HG02678 (cell line): ENCODE results near the gene HS1BP3.

ENCODE experiments used
- ATAC-seq: cut with Tn5 transposase; IDR thresholded peaks from one replicate; pipeline ENCODE4 v1.9.1; 2021; ENCODE audit warnings: mild to moderate bottlenecking, moderate library complexity; ENCODE audit not compliant: unreplicated experiment

HS1BP3 gene

DNA sequence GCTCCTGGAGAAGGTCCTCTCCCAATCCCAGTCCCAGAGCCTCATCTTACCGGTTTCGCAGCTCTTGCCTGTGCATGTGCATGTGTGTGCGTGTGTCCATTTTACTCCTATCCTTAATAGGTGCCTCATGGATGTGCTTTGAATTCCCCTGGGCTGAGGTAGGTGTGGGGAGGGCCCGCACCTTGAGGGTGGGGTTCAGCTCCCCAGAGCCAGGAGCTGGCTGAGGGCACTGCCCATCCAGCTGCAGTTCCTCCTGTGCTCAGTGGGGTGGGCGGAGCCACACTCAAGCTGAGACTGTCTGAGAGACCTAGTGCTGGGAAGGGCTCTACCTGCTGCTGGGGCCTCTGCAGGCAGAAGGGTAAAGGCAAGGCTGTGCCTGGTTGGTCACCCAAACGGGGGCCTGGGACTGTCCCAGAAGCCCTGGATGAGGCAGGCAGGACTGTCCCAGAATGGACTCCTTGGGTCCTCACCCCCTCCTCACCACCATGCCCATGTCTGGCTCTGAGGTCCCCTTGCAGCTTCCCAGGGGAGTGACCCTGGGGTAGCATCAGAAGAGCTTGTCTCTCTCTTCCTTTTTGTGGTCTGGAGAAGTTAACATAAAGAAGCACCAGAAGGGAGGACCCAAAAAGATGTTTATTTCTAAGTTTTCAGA is 24.9 kb upstream of the HS1BP3 start:
- peak; percentile 72 for ATAC-seq

DNA sequence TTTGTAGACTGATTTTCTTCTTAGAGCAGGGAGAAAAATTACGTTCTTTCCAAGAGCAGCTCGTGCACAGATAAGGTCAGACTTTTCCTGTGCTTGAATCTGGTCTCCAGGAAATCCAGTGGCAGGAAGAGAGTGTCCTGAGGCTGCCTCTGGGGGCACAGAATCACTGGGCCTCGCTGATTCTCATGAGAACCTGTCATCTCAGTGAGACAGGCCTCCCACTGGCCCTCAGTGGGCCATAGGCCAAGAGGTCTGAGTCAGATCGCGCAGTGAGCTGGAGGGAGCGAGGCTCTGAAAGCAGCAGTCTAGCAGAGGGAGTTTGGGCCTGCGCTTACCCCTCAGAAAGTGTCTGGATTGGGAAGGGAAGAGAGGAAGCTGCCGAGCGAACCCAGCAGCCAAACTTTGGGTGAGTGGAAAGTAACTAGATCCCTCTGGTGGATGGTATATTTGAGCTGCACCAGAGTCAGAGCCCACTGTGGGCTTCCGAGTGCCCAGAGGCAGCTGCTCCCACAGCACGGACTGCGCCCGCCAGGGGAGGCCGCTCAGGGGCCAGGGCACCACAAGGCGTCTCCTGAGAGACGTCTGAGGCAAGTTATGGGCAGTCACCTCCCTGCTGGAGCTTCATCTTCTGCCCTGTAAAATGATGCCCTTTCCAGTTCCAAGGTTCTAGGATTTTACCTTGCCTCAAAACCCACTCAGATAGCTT is 24.2 kb upstream of the HS1BP3 start:
- ATAC-seq, result no peak

DNA sequence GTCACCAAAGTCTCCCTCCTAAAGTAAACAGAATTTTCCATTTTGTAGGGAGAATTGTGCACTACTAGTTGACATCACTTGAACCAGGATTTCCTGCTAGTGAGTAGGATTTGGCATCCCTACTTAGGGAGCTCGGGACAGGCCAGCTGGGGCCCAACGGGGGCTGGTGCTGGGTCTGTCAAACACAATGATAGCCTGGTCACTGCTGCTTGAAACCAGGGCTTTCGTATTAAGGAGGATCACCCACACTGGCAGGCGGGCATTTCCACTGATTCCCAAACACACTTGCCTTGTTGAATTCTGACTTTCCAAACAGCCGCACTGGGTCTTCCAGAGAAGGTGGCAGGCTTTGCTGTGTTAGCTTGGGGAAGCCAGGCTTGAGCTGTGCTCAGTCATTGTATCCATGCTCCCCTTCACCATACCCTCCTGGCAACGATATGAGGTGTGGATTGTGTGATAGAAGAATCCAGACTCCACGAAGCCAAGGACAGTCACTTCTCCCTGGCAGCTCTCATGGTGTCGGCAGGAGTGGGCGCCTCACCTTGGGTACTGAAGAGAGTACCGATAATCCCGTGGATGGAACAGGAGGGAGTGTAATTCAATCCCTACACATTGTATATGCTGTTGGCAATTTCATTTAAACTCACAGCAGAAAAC is 23.5 kb upstream of the HS1BP3 start:
- no peak for ATAC-seq

DNA sequence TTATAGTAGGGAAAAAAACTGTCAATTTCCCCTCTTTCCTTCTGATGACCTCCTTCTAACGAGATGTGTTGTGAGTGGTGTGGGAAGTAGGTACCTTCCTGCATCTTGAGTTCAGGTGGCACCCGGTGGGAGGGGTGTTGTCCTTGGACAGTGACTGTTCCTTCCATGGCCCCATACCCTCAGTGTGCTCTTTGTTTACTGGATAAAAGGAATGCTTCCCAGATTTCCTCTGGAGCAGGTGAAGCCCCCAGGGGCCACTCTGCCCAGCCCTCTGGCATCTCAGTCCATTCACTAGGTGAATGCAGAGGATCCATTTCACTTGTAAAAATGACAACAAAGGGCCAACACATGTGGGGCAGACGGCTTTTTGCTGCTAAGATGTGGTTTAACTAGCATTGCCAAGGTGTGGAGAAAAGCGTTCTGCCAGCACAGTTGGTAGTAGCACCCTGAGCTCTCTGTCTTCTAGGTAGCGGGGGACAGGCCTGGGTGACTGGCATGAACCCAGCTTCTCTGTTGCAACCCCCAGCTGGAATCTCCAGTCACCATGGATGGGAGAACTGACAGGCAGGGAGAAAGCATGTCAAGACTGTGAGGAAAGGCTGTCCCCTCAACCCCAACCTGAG is 22.9 kb upstream of the HS1BP3 start:
- ATAC-seq, result no peak

DNA sequence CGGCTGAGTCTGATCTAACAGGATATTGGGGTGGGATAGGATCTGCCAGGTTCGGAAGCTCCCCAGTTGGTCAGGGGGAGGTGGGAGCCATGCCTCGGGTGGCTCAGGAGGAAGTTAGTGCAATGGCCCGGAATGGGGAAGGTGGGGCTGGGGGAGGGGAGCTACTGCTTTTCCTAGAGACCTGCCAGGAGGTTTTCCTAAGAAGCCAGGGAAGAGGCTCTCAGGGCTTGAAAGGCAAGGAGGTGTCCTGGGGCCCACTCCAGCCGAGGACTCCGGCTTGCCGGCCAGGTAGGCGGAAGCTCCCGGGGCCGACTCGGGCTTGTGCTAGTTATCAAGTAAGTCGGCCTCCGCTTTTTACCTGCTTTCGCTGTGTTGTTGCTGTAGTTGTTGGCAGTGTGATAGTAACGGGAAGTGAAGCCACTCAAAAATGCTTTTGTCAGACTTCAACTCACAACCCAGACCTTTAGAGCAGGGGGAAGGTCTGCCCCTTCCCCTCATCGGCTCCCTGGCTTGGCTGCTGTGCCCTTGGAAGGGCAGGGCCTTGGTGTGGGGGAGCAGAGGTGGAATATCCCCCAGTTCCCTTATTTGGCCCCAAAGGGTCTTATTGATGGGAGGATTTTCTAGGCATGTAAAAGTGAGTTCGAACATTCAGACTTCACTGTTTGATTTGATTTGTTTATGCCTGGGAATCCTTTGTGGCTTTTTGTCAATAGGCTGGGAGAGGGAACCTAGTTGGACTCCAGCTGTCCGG is 21.5 kb upstream of the HS1BP3 start:
- ATAC-seq, result no peak

DNA sequence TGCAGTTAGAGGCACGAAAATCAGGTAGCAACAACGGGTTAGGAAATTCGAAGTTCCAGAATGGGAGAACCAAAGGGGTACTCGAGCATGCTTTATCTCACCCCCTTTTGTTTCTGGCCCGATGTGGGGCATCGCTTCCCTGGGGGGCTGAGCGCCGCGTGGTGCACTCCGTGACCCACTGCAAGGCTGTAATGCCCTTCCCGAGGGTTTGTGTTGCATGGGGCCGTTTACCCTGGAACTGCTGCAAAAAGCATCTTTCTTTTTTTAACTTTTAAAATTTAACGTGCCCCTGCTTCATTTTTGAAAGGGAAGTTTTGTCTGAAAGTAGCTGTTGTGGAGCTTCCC is 20.8 kb upstream of the HS1BP3 start:
- no peak for ATAC-seq

DNA sequence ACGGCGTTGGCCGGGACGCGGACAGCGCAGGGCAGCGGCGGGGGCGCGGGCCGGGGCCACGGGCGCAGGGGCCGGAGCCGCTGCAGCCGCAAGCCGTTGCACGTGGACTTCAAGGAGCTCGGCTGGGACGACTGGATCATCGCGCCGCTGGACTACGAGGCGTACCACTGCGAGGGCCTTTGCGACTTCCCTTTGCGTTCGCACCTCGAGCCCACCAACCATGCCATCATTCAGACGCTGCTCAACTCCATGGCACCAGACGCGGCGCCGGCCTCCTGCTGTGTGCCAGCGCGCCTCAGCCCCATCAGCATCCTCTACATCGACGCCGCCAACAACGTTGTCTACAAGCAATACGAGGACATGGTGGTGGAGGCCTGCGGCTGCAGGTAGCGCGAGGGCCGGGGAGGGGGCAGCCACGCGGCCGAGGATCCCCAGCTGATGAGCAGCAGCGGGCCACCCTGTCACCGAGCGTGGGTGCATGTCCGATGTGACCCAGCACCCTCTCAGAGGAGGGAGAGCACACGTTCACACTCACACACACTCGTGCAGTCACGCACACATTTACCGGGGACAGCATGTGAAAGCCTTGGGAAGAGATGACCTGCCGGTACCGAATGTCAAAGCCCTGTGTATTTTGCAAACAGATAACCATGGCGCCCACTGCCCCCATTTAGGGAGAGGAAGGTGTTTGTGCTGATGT is 20.3 kb upstream of the HS1BP3 start:
- ATAC-seq, result no peak

DNA sequence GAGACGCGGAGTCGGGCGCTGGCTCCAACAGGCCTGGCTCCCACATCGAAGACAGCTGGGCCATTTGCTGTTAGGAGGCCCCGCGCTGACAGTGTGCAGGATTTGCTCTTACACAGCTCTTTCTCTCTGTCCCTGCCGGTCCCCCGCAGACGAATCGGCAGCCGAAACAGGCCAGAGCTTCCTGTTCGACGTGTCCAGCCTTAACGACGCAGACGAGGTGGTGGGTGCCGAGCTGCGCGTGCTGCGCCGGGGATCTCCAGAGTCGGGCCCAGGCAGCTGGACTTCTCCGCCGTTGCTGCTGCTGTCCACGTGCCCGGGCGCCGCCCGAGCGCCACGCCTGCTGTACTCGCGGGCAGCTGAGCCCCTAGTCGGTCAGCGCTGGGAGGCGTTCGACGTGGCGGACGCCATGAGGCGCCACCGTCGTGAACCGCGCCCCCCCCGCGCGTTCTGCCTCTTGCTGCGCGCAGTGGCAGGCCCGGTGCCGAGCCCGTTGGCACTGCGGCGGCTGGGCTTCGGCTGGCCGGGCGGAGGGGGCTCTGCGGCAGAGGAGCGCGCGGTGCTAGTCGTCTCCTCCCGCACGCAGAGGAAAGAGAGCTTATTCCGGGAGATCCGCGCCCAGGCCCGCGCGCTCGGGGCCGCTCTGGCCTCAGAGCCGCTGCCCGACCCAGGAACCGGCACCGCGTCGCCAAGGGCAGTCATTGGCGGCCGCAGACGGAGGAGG is 19.6 kb upstream of the HS1BP3 start:
- no peak for ATAC-seq

DNA sequence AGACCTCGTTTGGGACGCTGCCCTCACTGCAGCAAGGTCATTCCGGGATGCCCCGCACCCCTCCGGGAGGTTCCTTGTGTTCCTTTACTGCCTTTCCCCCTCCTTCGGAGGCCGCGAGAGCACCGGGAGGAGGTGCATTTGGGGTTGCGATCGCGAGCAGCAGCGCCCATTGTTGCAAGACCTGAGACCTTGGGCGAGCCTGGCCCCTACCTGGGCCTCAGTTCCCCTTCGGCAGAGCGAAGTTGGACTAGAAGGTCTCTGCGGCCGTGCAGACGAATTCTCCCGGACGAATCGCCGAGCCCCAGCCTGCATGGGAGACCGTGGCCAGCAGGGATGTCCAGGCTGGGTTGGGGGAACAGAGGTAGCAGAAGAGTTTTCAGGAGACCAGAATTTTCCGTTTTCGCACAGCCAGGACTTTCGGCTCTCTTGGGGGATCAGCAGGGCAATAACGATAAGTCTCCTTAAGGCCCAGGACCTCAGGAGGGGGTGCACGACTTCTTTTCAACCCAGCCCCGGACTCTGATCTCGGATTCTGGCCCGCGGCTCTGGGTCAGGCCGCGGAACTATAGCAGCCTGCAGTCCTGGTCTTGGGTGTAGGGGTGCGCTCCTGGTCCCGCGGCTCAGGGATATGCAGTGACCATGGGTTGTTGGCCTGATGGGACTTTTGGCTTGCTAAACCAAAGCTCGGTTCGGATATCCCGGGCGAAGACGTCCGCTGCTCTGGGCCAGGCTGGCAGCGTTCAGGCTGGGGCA is 18.8 kb upstream of the HS1BP3 start:
- ATAC-seq, result no peak

DNA sequence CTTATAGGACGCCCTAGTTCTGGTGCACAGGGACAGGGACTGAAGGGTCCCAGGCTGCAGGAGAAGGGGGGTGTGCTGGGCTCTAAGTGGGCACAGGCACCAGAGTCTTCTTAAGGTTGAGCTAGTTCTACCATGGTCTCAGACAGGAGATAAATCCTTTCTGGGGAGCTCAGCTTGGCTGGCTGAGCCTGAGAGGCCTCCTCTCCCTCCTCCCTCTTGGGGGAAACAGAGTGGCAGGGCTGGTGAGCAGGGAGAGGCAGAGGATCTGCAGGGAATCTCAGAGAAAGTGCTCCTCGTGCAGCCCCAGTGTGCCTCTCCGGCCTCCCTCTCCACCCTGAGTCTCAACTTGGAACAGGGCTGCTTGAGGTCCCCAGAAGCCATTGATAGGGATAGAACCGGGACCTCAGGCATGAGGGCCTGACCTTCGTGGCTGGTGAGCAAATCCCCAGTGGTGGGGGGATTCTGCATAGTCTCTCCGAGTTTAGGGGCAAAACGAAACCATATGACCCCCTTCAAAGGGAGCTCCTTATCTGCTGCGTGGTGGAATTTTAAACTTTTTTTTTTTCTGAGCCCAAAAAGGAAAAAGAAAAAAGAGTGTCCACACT is 18.1 kb upstream of the HS1BP3 start:
- ATAC-seq, result no peak

DNA sequence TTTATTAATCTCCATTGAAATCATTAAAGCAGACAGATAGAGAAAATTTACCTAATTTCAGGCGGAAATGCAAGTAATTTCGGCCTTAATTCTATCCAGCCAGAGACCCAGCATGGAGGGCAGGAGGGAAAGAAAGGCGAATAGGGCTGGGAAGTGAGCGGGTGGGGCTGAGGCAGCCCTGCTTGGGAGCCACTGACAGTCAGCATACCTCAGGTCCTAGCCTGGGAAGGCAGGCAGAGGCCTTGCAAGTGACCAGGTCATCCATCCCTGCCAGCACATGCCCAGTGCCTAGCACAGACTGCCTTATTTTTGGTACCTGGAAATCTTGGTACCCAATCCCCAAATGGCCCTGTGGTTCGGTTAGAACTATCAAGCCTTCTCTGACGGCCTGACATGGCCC is 17.6 kb upstream of the HS1BP3 start:
- no peak for ATAC-seq

DNA sequence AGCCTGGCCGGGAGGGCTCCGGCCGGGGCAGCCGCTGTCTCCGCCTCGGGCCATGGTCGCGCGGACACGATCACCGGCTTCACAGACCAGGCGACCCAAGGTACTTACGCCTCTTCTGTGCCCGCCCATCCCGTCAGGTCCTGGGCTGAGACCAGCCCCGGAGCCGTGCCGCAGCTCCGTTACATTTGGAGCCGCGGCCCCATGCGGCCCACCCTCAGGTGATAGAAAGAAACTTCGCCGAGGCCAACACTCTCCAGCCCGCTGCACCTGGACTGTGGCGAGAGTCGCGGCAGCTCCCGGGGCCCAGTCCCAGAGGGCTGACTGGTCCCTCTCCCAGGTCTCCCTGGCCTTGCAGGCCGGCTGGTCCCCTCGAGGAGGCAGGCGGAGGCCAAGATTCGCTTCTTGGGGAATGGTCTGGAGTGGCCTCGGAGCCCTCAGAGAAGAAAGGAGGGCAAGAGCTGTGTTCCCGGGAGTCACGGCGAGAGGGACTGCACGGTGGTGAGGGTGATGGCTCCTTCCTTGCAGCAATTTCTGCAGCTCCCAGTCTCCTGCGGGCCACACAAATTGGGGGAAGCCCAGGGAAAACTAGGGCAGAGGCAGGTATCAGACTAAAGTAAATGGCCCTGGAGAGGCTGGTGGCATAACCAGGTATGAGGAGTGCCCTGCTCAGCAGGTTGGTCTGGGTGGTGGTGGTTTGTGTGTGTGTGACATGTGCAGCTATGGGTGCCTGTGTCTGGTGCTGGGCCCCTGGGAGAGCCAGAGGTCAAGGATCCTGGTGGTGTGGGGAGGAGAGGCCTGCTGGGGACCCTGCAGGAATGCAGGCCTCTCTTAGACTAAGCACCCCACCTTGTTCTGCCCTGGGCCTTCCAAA is 16.9 kb upstream of the HS1BP3 start:
- no peak for ATAC-seq

DNA sequence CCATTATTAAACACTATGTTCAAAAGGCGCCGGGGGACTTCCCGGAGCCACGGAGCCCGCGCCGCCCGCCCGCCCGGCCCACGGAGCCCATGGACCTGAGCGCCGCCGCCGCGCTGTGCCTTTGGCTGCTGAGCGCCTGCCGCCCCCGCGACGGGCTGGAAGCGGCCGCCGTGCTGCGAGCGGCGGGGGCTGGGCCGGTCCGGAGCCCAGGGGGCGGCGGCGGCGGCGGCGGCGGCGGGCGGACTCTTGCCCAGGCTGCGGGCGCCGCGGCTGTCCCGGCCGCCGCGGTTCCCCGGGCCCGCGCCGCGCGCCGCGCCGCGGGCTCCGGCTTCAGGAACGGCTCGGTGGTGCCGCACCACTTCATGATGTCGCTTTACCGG is 16.2 kb upstream of the HS1BP3 start:
- no peak for ATAC-seq

DNA sequence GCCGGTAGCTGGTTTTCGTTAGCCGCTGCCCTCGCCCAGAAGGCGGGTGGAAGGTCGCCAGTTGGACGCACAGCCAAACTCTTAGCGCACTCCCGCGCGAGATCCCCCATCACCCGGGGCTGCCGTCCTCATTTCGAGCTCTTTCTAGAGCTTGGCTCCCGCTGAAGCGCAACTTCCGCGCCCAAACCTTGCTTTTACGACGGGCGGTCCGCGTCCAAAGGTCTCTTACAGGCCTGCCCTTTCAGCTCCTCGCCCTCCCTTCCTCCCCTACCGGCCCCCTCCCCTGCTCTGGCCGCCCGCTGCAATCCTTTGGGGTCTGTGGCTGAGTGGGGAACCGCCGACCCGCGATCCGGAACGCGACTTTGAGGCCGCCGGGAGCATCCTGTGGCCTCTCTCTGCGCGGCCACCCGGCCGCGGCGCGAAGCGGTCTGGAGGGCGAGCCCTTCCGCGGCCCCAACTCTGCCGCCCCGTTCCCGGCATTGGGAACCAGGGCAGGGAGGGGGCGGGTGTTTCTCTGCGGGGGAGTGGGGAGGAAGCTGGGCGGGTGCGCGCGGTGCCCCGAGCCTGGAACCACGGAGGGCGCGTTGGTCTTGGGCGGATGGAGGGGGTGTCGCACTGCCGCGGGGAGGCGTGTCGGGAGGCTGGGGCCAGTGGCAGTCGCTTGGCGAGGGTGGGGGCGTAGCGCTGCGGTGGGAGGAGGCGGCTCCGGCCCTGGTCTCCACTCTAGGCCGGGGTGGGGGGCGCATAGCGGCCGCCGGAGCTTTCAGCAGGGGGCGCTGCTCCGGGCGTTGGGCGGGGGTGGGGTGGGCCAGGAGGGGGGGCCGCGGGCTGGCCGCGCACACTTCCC is 15.6 kb upstream of the HS1BP3 start, which contains the start of gene GDF7:
Gene GDF7, plus strand, starts transcription at position 841 of the 847 bp plus-strand sequence. CDS start 96 bp downstream, outside the sequence.
- ATAC-seq, result no peak

DNA sequence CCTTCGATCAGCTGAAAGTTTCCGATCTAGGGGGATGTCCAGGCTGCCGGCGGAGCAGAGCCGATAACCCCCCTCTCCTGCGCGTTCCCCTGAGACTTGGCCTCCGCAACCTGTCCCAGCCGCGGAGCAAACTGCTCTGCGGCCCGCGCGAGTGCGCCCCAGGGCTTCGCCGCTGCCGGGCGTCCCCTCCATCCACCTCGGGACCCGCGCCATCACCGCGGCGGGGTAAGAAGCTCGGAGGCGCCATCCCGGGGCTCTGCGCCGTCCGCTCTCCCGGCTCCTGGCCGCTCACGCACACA is 15.1 kb upstream of the HS1BP3 start:
- ATAC-seq, result no peak

DNA sequence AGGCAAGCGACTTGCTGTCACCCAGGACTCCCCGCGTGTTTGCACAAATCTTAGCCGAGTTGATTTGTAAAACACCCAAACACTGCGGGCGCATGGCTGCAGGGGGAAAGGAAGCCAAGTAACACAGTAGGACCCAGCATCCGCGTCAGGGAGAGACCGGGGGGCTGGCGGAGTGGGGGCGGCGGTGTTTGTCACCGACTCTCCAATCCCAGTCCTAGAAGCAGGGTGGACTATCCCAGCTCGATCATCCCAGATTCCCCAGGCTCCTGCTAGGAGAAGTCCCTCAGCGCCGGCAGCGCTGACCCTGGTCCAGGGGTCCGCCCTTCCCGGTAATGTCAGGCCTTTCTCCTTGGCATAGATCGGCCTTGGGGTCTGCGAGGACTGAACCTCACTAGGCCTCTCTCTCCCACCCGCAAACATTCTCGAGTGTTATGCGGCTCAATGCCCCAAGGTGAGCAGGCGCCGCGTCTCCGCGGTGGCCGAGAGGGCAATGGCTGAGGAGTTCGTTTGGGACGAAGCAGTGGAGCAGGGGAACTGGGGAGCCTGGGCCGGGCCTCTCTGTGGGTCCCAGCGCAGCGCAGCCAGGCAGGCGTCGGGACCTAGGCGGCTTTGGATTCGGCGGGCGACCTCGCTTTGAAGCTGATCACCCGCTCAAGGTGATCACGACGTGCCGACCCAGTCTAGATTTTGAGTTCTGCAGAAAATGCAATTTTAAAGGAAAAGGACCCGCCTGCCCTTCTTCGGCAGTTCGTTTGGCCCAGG is 14.5 kb upstream of the HS1BP3 start:
- no peak for ATAC-seq
